ENCODE measurements around the gene NCAPH2.

The NCAPH2 gene

DNA sequence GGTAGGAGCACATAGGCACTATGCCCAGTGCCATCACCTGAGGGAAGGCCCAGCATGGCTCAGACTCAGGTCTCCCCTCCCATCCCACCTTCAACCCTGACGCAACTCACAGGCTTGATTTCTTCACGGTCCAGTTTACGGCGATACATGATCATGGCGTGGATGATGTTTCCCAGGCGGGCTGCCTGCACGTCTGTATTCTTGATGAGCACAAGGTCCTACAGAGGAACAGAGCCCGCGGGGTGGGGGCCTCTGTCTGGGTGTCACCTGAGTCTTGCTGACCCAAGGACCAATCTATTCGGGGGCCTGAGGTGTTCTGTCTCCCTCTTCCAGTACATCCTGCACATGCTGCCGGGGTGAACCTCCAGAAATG, 66.3 kb downstream of the NCAPH2 start:
- DNase-seq, result no peak

Measured in C1 segment of cervical spinal cord (tissue), 14 donors.